ENCODE results near the gene KCNH2.

KCNH2 gene

GRCh38 chr7:151020231-151020630, 42.1 kb upstream of the KCNH2 start:
- no peak for TF ChIP-seq CTCF (IDR thresholded peaks at IDR 0.05; ENCODE audit: insufficient read depth, low read length, poor library complexity, severe bottlenecking)
- DNase-seq (ENCODE audit: extremely low read depth, insufficient read length): no peak
- no peaks in the 10 kb centered on the region for H3K36me3 ChIP-seq (ENCODE audit: control insufficient read depth, insufficient read depth, low read length)
- H3K4me3 ChIP-seq (replicated peaks; ENCODE audit: low read depth, low read length): no peak overlapping the region
- H3K27me3 ChIP-seq (replicated peaks; ENCODE audit: control insufficient read depth, insufficient read depth, low read length): peaks cover 2% of the 10 kb centered on the region

GRCh38 chr7:151019130-151019447, 41.0 kb upstream of the KCNH2 start:
- no peaks in the 10 kb centered on the region for H3K36me3 ChIP-seq (ENCODE audit: control insufficient read depth, insufficient read depth, low read length)
- no peak overlapping the region for H3K4me3 ChIP-seq (replicated peaks; ENCODE audit: low read depth, low read length)
- TF ChIP-seq CTCF (IDR thresholded peaks at IDR 0.05; ENCODE audit: insufficient read depth, low read length, poor library complexity, severe bottlenecking): no peak
- DNase-seq (ENCODE audit: extremely low read depth, insufficient read length): no peak
- peaks cover 2% of the 10 kb centered on the region for H3K27me3 ChIP-seq (replicated peaks; ENCODE audit: control insufficient read depth, insufficient read depth, low read length)

- no peaks in the 10 kb centered on the region for H3K36me3 ChIP-seq (ENCODE audit: control insufficient read depth, insufficient read depth, low read length)
- no peak overlapping the region for H3K4me3 ChIP-seq (replicated peaks; ENCODE audit: low read depth, low read length)
- peaks cover 2% of the 10 kb centered on the region for H3K27me3 ChIP-seq (replicated peaks; ENCODE audit: control insufficient read depth, insufficient read depth, low read length)
- DNase-seq (ENCODE audit: extremely low read depth, insufficient read length): no peak
- no peak for TF ChIP-seq CTCF (IDR thresholded peaks at IDR 0.05; ENCODE audit: insufficient read depth, low read length, poor library complexity, severe bottlenecking)
These were observed 40.5 kb upstream of the KCNH2 start for GRCh38 chr7:151018421-151019129.

GRCh38 chr7:151017953-151018420, 39.9 kb upstream of the KCNH2 start:
- Histone ChIP-seq H3K36me3 (ENCODE audit: control insufficient read depth, insufficient read depth, low read length) (no peaks in the 10 kb centered on the region), H3K27me3 (replicated peaks; ENCODE audit: control insufficient read depth, insufficient read depth, low read length) (peaks cover 2% of the 10 kb centered on the region; the same call in 1 of the 2 replicates), H3K4me3 (replicated peaks; ENCODE audit: low read depth, low read length) (no peak overlapping the region)
- DNase-seq (ENCODE audit: extremely low read depth, insufficient read length): peak; percentile 71
- peak; percentile 97 for TF ChIP-seq CTCF (IDR thresholded peaks at IDR 0.05; ENCODE audit: insufficient read depth, low read length, poor library complexity, severe bottlenecking)

GRCh38 chr7:151017370-151017952, 39.3 kb upstream of the KCNH2 start:
- DNase-seq (ENCODE audit: extremely low read depth, insufficient read length): no peak
- Histone ChIP-seq H3K36me3 (ENCODE audit: control insufficient read depth, insufficient read depth, low read length) (no peaks in the 10 kb centered on the region), H3K4me3 (replicated peaks; ENCODE audit: low read depth, low read length) (no peak overlapping the region), H3K27me3 (replicated peaks; ENCODE audit: control insufficient read depth, insufficient read depth, low read length) (peaks cover 2% of the 10 kb centered on the region; the same call in 1 of the 2 replicates)
- TF ChIP-seq CTCF (IDR thresholded peaks at IDR 0.05; ENCODE audit: insufficient read depth, low read length, poor library complexity, severe bottlenecking): no peak
